ENCODE data around the gene SORCS1. TPM values are rescaled to one million over a fixed set of nuclear protein-coding genes. Genes with fewer than 3 reads are reported as not detected.
A peak's percentile ranks its signal among the peaks of the same experiment; 100 is the strongest.

SORCS1 gene
- polyA plus RNA-seq, 1 donor (not counting 4 experiments of a cell fraction or from before 2014, with no cell fraction given): not detected

GRCh38 chr10:106565546-106565945 is 599.0 kb downstream of the SORCS1 start:
- FAIRE-seq (peak; percentile 20), DNase-seq (ENCODE audit: low read depth, low spot score) (no peak)
- Histone ChIP-seq H3K9me1 (ENCODE audit: control insufficient read depth, extremely low read depth, insufficient read depth, low read length) (no peaks in the 10 kb centered on the region), H3K27me3 (ENCODE audit: control insufficient read depth, extremely low read depth, insufficient read depth, low read length) (no peaks in the 10 kb centered on the region), H3K4me3 (ENCODE audit: control insufficient read depth in 2 of 3, extremely low read depth in 1 of 3, insufficient read depth in 2 of 3, low read depth in 1 of 3, low read length in 3 of 3) (no peak overlapping the region), H4K20me1 (ENCODE audit: control insufficient read depth, extremely low read depth, insufficient read depth, low read length) (no peaks in the 10 kb centered on the region), H3K9me3 (ENCODE audit: control insufficient read depth, low read depth, low read length) (no peaks in the 10 kb centered on the region), H3K4me1 (ENCODE audit: control insufficient read depth, extremely low read depth, insufficient read depth, low read length) (peaks cover 4% of the 10 kb centered on the region), H3K9ac (ENCODE audit: control insufficient read depth, extremely low read depth, insufficient read depth, low read length) (no peak overlapping the region), H3K27ac (ENCODE audit: control insufficient read depth, insufficient read depth, low read length) (no peak overlapping the region), H2AFZ (ENCODE audit: control insufficient read depth, low read length) (no peak overlapping the region), H3K79me2 (ENCODE audit: control insufficient read depth, insufficient read depth, low read length) (no peaks in the 10 kb centered on the region), H3K4me2 (ENCODE audit: control insufficient read depth, extremely low read depth, insufficient read depth, low read depth, low read length) (no peak overlapping the region), H3K36me3 (ENCODE audit: control insufficient read depth in 2 of 2, extremely low read depth in 1 of 2, insufficient read depth in 2 of 2, low read length in 2 of 2) (no peaks in the 10 kb centered on the region)
- dilution Hi-C loops (cut with MboI; ENCODE audit: extremely low pct_ligation_motif_present, low sequenced_read_pairs): no loop called here
- TF ChIP-seq CTCF (optimal IDR thresholded peaks at IDR 0.05 in 1 of 3, IDR thresholded peaks at IDR 0.05 in 1 of 3, conservative IDR thresholded peaks at IDR 0.05 in 1 of 3; ENCODE audit: extremely low read depth in 1 of 3, insufficient read depth in 2 of 3, low read length in 3 of 3) (no peak), EZH2 (IDR thresholded peaks at IDR 0.05; ENCODE audit: low read length) (no peak)

GRCh38 chr10:106563384-106563783 is 601.1 kb downstream of the SORCS1 start:
- Histone ChIP-seq H3K4me1 (ENCODE audit: control insufficient read depth, extremely low read depth, insufficient read depth, low read length) (peaks cover 4% of the 10 kb centered on the region), H3K9ac (ENCODE audit: control insufficient read depth, extremely low read depth, insufficient read depth, low read length) (no peak overlapping the region), H3K4me3 (ENCODE audit: control insufficient read depth in 2 of 3, extremely low read depth in 1 of 3, insufficient read depth in 2 of 3, low read depth in 1 of 3, low read length in 3 of 3) (no peak overlapping the region), H3K36me3 (ENCODE audit: control insufficient read depth in 2 of 2, extremely low read depth in 1 of 2, insufficient read depth in 2 of 2, low read length in 2 of 2) (no peaks in the 10 kb centered on the region), H4K20me1 (ENCODE audit: control insufficient read depth, extremely low read depth, insufficient read depth, low read length) (no peaks in the 10 kb centered on the region), H3K9me3 (ENCODE audit: control insufficient read depth, low read depth, low read length) (no peaks in the 10 kb centered on the region), H3K27me3 (ENCODE audit: control insufficient read depth, extremely low read depth, insufficient read depth, low read length) (no peaks in the 10 kb centered on the region), H3K79me2 (ENCODE audit: control insufficient read depth, insufficient read depth, low read length) (no peaks in the 10 kb centered on the region), H3K9me1 (ENCODE audit: control insufficient read depth, extremely low read depth, insufficient read depth, low read length) (no peaks in the 10 kb centered on the region), H3K27ac (ENCODE audit: control insufficient read depth, insufficient read depth, low read length) (no peak overlapping the region), H3K4me2 (ENCODE audit: control insufficient read depth, extremely low read depth, insufficient read depth, low read depth, low read length) (no peak overlapping the region), H2AFZ (ENCODE audit: control insufficient read depth, low read length) (no peak overlapping the region)
- FAIRE-seq (no peak), DNase-seq (ENCODE audit: low read depth, low spot score) (no peak)
- TF ChIP-seq EZH2 (IDR thresholded peaks at IDR 0.05; ENCODE audit: low read length) (no peak), CTCF (optimal IDR thresholded peaks at IDR 0.05 in 1 of 3, IDR thresholded peaks at IDR 0.05 in 1 of 3, conservative IDR thresholded peaks at IDR 0.05 in 1 of 3; ENCODE audit: extremely low read depth in 1 of 3, insufficient read depth in 2 of 3, low read length in 3 of 3) (no peak)
- dilution Hi-C loops (cut with MboI; ENCODE audit: extremely low pct_ligation_motif_present, low sequenced_read_pairs): no loop called here

Measured in keratinocyte (primary cell).